ENCODE results near the gene MMP24. TPM values are rescaled to one million over a fixed set of nuclear protein-coding genes. Genes with fewer than 3 reads are reported as not detected.

The MMP24 gene
- total RNA-seq, 1 donor from 2014 or later, result 1.9 TPM

GRCh38 chr20:35294293-35294685 is 67.8 kb downstream of the MMP24 start:
- no peak overlapping the region for H2AFZ ChIP-seq (replicated peaks)
- no peak overlapping the region for H3K9ac ChIP-seq
- no peak overlapping the region for H3K4me3 Mint-ChIP-seq
- no peaks in the 10 kb centered on the region for H3K9me3 Mint-ChIP-seq
- H3K4me1 ChIP-seq, result no peaks in the 10 kb centered on the region
- no peak for DNase-seq (ENCODE audit: low spot score)
- H3K9me3 ChIP-seq (ENCODE audit: low read depth), result no peaks in the 10 kb centered on the region
- H3K4me3 ChIP-seq, result no peak overlapping the region
- TF ChIP-seq EZH2phosphoT487 (IDR thresholded peaks at IDR 0.05), result no peak
- TF ChIP-seq, protein P1, sequence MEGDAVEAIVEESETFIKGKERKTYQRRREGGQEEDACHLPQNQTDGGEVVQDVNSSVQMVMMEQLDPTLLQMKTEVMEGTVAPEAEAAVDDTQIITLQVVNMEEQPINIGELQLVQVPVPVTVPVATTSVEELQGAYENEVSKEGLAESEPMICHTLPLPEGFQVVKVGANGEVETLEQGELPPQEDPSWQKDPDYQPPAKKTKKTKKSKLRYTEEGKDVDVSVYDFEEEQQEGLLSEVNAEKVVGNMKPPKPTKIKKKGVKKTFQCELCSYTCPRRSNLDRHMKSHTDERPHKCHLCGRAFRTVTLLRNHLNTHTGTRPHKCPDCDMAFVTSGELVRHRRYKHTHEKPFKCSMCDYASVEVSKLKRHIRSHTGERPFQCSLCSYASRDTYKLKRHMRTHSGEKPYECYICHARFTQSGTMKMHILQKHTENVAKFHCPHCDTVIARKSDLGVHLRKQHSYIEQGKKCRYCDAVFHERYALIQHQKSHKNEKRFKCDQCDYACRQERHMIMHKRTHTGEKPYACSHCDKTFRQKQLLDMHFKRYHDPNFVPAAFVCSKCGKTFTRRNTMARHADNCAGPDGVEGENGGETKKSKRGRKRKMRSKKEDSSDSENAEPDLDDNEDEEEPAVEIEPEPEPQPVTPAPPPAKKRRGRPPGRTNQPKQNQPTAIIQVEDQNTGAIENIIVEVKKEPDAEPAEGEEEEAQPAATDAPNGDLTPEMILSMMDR (IDR thresholded peaks at IDR 0.05), result no peak
- TF ChIP-seq EZH2 (IDR thresholded peaks at IDR 0.05), result no peak
- no peaks in the 10 kb centered on the region for H4K20me1 ChIP-seq (ENCODE audit: low read depth)
- H3K27me3 Mint-ChIP-seq (ENCODE audit: insufficient read depth, low read depth), result peaks cover 12% of the 10 kb centered on the region
- no peaks in the 10 kb centered on the region for H3K36me3 Mint-ChIP-seq
- H3K4me2 ChIP-seq, result no peak overlapping the region
- H3K4me1 Mint-ChIP-seq, result no peaks in the 10 kb centered on the region
- H3F3A ChIP-seq (ENCODE audit: low read depth), result no peaks in the 10 kb centered on the region
- H3K27me3 ChIP-seq, result no peaks in the 10 kb centered on the region
- no peak overlapping the region for H3K27ac ChIP-seq
- H3K79me2 ChIP-seq (ENCODE audit: low read depth), result no peaks in the 10 kb centered on the region
- no peaks in the 10 kb centered on the region for H3K36me3 ChIP-seq
- no peak overlapping the region for H3K27ac Mint-ChIP-seq

DNA sequence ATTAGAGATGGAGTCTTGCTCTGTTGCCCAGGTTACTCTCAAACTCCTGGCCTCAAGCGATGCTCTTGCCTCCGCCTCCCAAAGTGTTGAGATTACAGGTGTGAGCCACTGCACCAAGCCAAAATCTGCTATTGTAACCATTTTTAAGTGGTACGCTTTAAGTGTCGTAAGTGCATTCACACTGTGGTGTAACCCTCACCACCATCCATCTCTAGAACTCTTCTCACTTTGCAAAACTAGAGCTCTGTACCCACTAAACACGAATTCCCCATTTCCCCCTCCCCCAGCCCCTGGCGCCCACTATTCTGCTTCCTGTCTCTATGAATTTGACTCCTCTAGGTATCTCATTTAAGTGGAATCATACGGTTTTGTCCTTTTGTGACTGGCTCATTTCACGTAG is 68.6 kb downstream of the MMP24 start:
- H3K4me2 ChIP-seq, result no peak overlapping the region
- H3K27me3 Mint-ChIP-seq (ENCODE audit: insufficient read depth, low read depth), result peaks cover 11% of the 10 kb centered on the region
- H3K27ac ChIP-seq, result no peak overlapping the region
- no peak overlapping the region for H3K4me3 ChIP-seq
- no peaks in the 10 kb centered on the region for H3K9me3 ChIP-seq (ENCODE audit: low read depth)
- TF ChIP-seq EZH2 (IDR thresholded peaks at IDR 0.05), result no peak
- TF ChIP-seq, protein P1 (IDR thresholded peaks at IDR 0.05), result no peak
- TF ChIP-seq EZH2phosphoT487 (IDR thresholded peaks at IDR 0.05), result no peak
- H3K9me3 Mint-ChIP-seq, result no peaks in the 10 kb centered on the region
- H2AFZ ChIP-seq (replicated peaks), result no peak overlapping the region
- DNase-seq (ENCODE audit: low spot score), result no peak
- no peaks in the 10 kb centered on the region for H3K27me3 ChIP-seq
- no peaks in the 10 kb centered on the region for H4K20me1 ChIP-seq (ENCODE audit: low read depth)
- H3K36me3 ChIP-seq, result no peaks in the 10 kb centered on the region
- H3F3A ChIP-seq (ENCODE audit: low read depth), result no peaks in the 10 kb centered on the region
- H3K4me1 Mint-ChIP-seq, result no peaks in the 10 kb centered on the region
- H3K27ac Mint-ChIP-seq, result no peak overlapping the region
- no peak overlapping the region for H3K9ac ChIP-seq
- no peaks in the 10 kb centered on the region for H3K4me1 ChIP-seq
- no peaks in the 10 kb centered on the region for H3K79me2 ChIP-seq (ENCODE audit: low read depth)
- H3K4me3 Mint-ChIP-seq, result no peak overlapping the region
- H3K36me3 Mint-ChIP-seq, result no peaks in the 10 kb centered on the region

DNA sequence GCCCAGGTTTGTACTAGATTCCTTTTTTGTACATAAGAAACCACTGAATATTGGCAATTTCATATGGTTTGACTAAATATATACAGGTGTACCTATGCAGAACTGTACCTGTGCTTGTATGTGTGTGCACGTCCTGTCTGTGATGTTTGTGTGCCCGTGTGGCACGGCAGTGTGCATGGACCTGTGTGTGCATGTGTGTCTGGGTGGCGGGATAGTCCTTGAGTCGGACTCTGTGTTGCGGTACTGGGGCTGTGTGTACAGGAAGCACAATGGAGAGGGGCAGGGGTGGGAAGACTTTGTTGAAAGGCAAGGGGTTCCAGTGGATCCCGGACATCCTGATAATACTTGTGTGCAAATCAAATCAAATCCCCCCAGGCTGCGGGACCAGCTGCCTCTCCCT is 69.2 kb downstream of the MMP24 start:
- DNase-seq (ENCODE audit: low spot score), result no peak
- TF ChIP-seq EZH2phosphoT487 (IDR thresholded peaks at IDR 0.05) (no peak), EZH2 (IDR thresholded peaks at IDR 0.05) (no peak)
- TF ChIP-seq, protein P1 (IDR thresholded peaks at IDR 0.05), result no peak
- peaks cover 6% of the 10 kb centered on the region for H3K27me3 Mint-ChIP-seq (ENCODE audit: insufficient read depth, low read depth)

More for the DNA sequence above, 69.2 kb downstream of the MMP24 start:
- Histone ChIP-seq H3K4me1 (no peaks in the 10 kb centered on the region), H3K27me3 (no peaks in the 10 kb centered on the region), H3K36me3 (no peaks in the 10 kb centered on the region), H3F3A (ENCODE audit: low read depth) (no peaks in the 10 kb centered on the region), H3K27ac (no peak overlapping the region), H4K20me1 (ENCODE audit: low read depth) (no peaks in the 10 kb centered on the region), H2AFZ (replicated peaks) (no peak overlapping the region), H3K9me3 (ENCODE audit: low read depth) (no peaks in the 10 kb centered on the region), H3K79me2 (ENCODE audit: low read depth) (no peaks in the 10 kb centered on the region), H3K4me3 (no peak overlapping the region), H3K4me2 (no peak overlapping the region), H3K9ac (no peak overlapping the region)
- Mint-ChIP-seq H3K9me3 (no peaks in the 10 kb centered on the region), H3K27ac (peak overlapping the region; percentile 82), H3K36me3 (no peaks in the 10 kb centered on the region), H3K4me3 (peak overlapping the region; percentile 5), H3K4me1 (no peaks in the 10 kb centered on the region)

Measured in neural progenitor cell (in vitro differentiated cells).